GM21515 (cell line): ENCODE measurements around the gene PRKCE.
"Not testable (repeated sequence)": the region's sequence is repeated elsewhere in the genome, so short reads cannot be mapped to it uniquely, and the experiment has no call there.

ENCODE experiments used
- ATAC-seq: cut with Tn5 transposase; IDR thresholded peaks from one replicate; pipeline ENCODE4 v1.9.1; 2021; ENCODE audit not compliant: unreplicated experiment

PRKCE gene

GRCh38 chr2:45882707-45883602 is 231.5 kb downstream of the PRKCE start:
- ATAC-seq = no peak

- ATAC-seq = no peak
These were observed 232.1 kb downstream of the PRKCE start for GRCh38 chr2:45883603-45884000.

- no peak for ATAC-seq
These were observed 232.7 kb downstream of the PRKCE start for GRCh38 chr2:45884126-45884525.

GRCh38 chr2:45885171-45885621 is 233.7 kb downstream of the PRKCE start:
- no peak for ATAC-seq

- ATAC-seq = no peak
These were observed 234.7 kb downstream of the PRKCE start for GRCh38 chr2:45886171-45886663.

GRCh38 chr2:45888167-45888566 is 236.7 kb downstream of the PRKCE start:
- no peak for ATAC-seq

GRCh38 chr2:45888641-45889040 is 237.2 kb downstream of the PRKCE start:
- no peak for ATAC-seq

- peak; percentile 79 for ATAC-seq
These were observed 237.6 kb downstream of the PRKCE start for GRCh38 chr2:45889053-45889452.

GRCh38 chr2:45889620-45890370 is 238.3 kb downstream of the PRKCE start:
- no peak for ATAC-seq

- not testable (repeated sequence) for ATAC-seq
These were observed 238.8 kb downstream of the PRKCE start for GRCh38 chr2:45890371-45890646.

- no peak for ATAC-seq
These were observed 239.3 kb downstream of the PRKCE start for GRCh38 chr2:45890819-45891218.

- no peak for ATAC-seq
These were observed 240.4 kb downstream of the PRKCE start for GRCh38 chr2:45891719-45892424.

GRCh38 chr2:45892425-45892745 is 240.9 kb downstream of the PRKCE start:
- ATAC-seq = no peak

GRCh38 chr2:45892757-45893156 is 241.3 kb downstream of the PRKCE start:
- no peak for ATAC-seq

GRCh38 chr2:45894211-45894610 is 242.7 kb downstream of the PRKCE start:
- ATAC-seq = no peak

GRCh38 chr2:45895241-45895861 is 243.9 kb downstream of the PRKCE start:
- no peak for ATAC-seq

- no peak for ATAC-seq
These were observed 244.8 kb downstream of the PRKCE start for GRCh38 chr2:45896311-45896710.

- no peak for ATAC-seq
These were observed 246.4 kb downstream of the PRKCE start for GRCh38 chr2:45897842-45898241.

GRCh38 chr2:45898819-45899218 is 247.3 kb downstream of the PRKCE start:
- no peak for ATAC-seq

- ATAC-seq = no peak
These were observed 248.5 kb downstream of the PRKCE start for GRCh38 chr2:45899926-45900325.

GRCh38 chr2:45901468-45902032 is 250.1 kb downstream of the PRKCE start:
- no peak for ATAC-seq
